Esophagus muscularis mucosa (tissue), 4 donors: ENCODE results near the gene SNX9. TPM values are rescaled to one million over a fixed set of nuclear protein-coding genes. Genes with fewer than 3 reads are reported as not detected.
"Not testable (repeated sequence)": the region's sequence is repeated elsewhere in the genome, so short reads cannot be mapped to it uniquely, and the experiment has no call there.

ENCODE experiments used
- DNase-seq: peaks from one replicate; pipeline ENCODE4 v3.0.0-alpha.2; 2017; ENCODE audit errors: extremely low spot score
- H3K27ac ChIP-seq, 4 donors: fragments of 200-600 bp; sonication (generic); replicated peaks in 1 of 4; 1 replicate in 3 of 4; 2 replicates in 1 of 4; pipeline ENCODE4 v1.5.1; 2016 to 2019; ENCODE audit warnings: mild to moderate bottlenecking in 1 of 4
- H3K27me3 ChIP-seq, 4 donors: fragments of 200-600 bp; sonication (generic); one replicate each; pipeline versions ENCODE4 v1.5.1 to v1.6.0; 2016 to 2019
- H3K36me3 ChIP-seq, 4 donors: fragments of 200-600 bp; sonication (generic); one replicate each; pipeline ENCODE4 v1.5.1; 2016 to 2019
- H3K4me1 ChIP-seq, 4 donors: fragments of 200-600 bp; sonication (generic); one replicate each; pipeline ENCODE4 v1.5.1; 2016 to 2019
- H3K4me3 ChIP-seq, 4 donors: fragments of 200-600 bp; sonication (generic); 1 replicate in 2 of 4; 2 replicates in 2 of 4; pipeline ENCODE4 v1.5.1; 2016 to 2019; ENCODE audit warnings: mild to moderate bottlenecking in 4 of 4, moderate library complexity in 1 of 4
- H3K9me3 ChIP-seq, 4 donors: fragments of 200-600 bp; sonication (generic); 1 replicate in 3 of 4; 2 replicates in 1 of 4; pipeline ENCODE4 v1.5.1; 2016 to 2019
- EP300 ChIP-seq: sonication (generic); formaldehyde crosslinking; IDR thresholded peaks from one replicate; pipeline ENCODE4 v1.6.1; 2017; ENCODE audit warnings: antibody characterized with exemption
- POLR2A ChIP-seq: fragments of 450-650 bp; IDR thresholded peaks from one replicate; pipeline ENCODE4 v1.6.1; 2017; ENCODE audit warnings: antibody characterized with exemption, moderate library complexity, mild to moderate bottlenecking, low read depth
- POLR2AphosphoS5 ChIP-seq, 2 donors: sonication (generic); formaldehyde crosslinking; IDR thresholded peaks; one replicate each; pipeline ENCODE4 v1.6.1; 2017; ENCODE audit warnings: antibody characterized with exemption in 2 of 2
- WGBS: methylation state at CpG from one replicate; pipeline ENCODE4 v1.1.5; 2018; 5-methylcytosine and 5-hydroxymethylcytosine counted together
- intact Hi-C: fragments of 100-400 bp; cut with DNase I; formaldehyde crosslinking; loops from one replicate; pipeline ENCODE4 v1.15.1; 2023
- total RNA-seq, 4 donors: library from RNA; depleted of rRNA; stranded (reverse); fragments of >200 nt; gene quantifications; one replicate each; pipeline versions ENCODE4 v1.1.0 to v1.2.1, GENCODE V29; 2016
- TF ChIP-seq, protein P1 (sequence below), 3 experiments: fragments of 200-600 bp in 2 of 3; fragments of 450-650 bp in 1 of 3; sonication (generic) in 2 of 3; IDR thresholded peaks; one replicate each; pipeline ENCODE4 v1.5.1; 2017 to 2019; ENCODE audit warnings: antibody characterized with exemption in 3 of 3, mild to moderate bottlenecking in 2 of 3, moderate library complexity in 1 of 3

The SNX9 gene
- total RNA-seq, 4 donors from 2014 or later: 78.1 to 94.7 (median 85.1) TPM

DNA sequence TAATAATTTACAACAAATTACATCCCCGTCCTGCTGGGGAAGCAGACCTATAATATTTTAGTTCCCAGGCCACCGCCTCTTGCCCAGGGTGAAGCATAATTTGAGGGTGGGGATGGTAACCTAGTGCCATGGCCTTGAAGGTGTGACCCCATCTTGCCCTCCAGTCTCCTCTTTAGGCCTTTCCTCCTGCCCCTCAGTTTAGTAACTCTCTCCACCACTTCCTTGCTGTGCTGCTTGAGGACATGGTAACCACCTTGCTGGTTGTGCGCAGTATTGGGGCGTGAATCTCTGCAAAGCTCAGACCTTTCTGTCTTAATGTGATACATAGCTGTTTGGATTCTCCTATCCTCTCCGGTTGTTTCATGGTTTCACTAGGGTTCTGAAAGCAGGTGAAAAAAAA lies 16.6 kb downstream of the SNX9 start:
- WGBS: 95% methylated on average over 5 of the region's 5 CpGs
- peaks cover 36 to 81% (median 64%) of the 10 kb centered on the region in 4 donors for H3K4me1 ChIP-seq

DNA sequence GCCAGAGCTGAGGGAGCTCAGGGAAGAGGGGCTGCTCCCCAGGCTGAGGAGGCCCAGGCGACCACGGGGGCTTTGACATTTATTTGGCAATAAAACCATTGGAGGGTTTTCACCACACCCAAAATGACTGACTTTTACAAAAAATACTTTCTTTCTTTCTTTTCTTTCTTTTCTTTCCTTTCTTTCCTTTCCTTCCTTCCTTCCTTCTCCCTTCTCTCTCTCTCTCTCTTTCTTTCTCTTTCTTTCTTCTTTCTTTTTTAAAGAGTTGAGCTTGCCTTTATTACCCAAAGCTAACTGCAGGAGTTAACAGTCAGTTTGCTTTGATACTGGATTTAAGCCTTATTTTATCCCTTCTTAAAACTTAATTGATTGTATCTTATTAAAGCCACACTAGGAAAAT lies 17.2 kb downstream of the SNX9 start:
- TF ChIP-seq POLR2AphosphoS5 (IDR thresholded peaks at IDR 0.05) (no peak), POLR2A (no peak), EP300 (no peak)
- TF ChIP-seq, protein P1, sequence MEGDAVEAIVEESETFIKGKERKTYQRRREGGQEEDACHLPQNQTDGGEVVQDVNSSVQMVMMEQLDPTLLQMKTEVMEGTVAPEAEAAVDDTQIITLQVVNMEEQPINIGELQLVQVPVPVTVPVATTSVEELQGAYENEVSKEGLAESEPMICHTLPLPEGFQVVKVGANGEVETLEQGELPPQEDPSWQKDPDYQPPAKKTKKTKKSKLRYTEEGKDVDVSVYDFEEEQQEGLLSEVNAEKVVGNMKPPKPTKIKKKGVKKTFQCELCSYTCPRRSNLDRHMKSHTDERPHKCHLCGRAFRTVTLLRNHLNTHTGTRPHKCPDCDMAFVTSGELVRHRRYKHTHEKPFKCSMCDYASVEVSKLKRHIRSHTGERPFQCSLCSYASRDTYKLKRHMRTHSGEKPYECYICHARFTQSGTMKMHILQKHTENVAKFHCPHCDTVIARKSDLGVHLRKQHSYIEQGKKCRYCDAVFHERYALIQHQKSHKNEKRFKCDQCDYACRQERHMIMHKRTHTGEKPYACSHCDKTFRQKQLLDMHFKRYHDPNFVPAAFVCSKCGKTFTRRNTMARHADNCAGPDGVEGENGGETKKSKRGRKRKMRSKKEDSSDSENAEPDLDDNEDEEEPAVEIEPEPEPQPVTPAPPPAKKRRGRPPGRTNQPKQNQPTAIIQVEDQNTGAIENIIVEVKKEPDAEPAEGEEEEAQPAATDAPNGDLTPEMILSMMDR (IDR thresholded peaks at IDR 0.05): no peak
- Histone ChIP-seq H3K36me3 (no peaks in the 10 kb centered on the region), H3K27me3 (no peaks in the 10 kb centered on the region), H3K27ac (no peak overlapping the region), H3K4me1 (peaks cover 39 to 83% (median 63%) of the 10 kb centered on the region in 4 donors), H3K4me3 (no peak overlapping the region), H3K9me3 (no peaks in the 10 kb centered on the region)
- intact Hi-C loops: no loop called here
- no peak for DNase-seq
- 62% methylated on average over 2 of the region's 2 CpGs for WGBS

More for the DNA sequence above, 16.6 kb downstream of the SNX9 start:
- DNase-seq: no peak
- Histone ChIP-seq H3K36me3 (no peaks in the 10 kb centered on the region), H3K9me3 (no peaks in the 10 kb centered on the region), H3K4me3 (no peak overlapping the region), H3K27me3 (no peaks in the 10 kb centered on the region), H3K27ac (no peak overlapping the region)
- TF ChIP-seq EP300 (no peak), POLR2A (no peak), POLR2AphosphoS5 (IDR thresholded peaks at IDR 0.05) (no peak)
- TF ChIP-seq, protein P1 (IDR thresholded peaks at IDR 0.05): no peak
- intact Hi-C loops: no loop called here

DNA sequence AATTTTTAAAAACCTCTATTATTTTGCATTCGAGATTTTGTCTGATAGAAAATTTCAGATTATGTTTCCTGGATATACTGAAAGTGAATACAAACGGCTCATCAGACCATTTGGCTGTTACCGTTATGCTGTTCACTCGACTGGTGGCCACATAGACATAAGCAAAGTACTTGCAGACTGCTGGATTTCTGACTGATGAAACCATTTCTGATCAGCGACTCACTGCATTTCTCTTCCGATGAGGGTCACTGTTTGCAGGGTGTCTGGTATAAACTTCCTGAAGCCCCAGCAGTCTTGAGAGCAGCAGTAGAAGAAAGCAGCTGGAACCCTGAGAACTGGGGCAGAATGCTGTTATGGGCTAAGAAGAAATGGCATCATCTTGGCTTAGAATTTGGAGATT lies 17.7 kb downstream of the SNX9 start:
- H3K4me1 ChIP-seq: peaks cover 44 to 84% (median 68%) of the 10 kb centered on the region in 4 donors
- 65% methylated on average over 6 of the region's 6 CpGs for WGBS
- H3K36me3 ChIP-seq: no peaks in the 10 kb centered on the region
- H3K27ac ChIP-seq: no peak overlapping the region
- intact Hi-C loops: no loop called here
- H3K27me3 ChIP-seq: no peaks in the 10 kb centered on the region
- no peaks in the 10 kb centered on the region for H3K9me3 ChIP-seq
- no peak for DNase-seq
- TF ChIP-seq, protein P1 (IDR thresholded peaks at IDR 0.05): no peak
- TF ChIP-seq POLR2AphosphoS5 (IDR thresholded peaks at IDR 0.05): no peak
- TF ChIP-seq POLR2A: no peak
- no peak for TF ChIP-seq EP300
- H3K4me3 ChIP-seq: no peak overlapping the region

DNA sequence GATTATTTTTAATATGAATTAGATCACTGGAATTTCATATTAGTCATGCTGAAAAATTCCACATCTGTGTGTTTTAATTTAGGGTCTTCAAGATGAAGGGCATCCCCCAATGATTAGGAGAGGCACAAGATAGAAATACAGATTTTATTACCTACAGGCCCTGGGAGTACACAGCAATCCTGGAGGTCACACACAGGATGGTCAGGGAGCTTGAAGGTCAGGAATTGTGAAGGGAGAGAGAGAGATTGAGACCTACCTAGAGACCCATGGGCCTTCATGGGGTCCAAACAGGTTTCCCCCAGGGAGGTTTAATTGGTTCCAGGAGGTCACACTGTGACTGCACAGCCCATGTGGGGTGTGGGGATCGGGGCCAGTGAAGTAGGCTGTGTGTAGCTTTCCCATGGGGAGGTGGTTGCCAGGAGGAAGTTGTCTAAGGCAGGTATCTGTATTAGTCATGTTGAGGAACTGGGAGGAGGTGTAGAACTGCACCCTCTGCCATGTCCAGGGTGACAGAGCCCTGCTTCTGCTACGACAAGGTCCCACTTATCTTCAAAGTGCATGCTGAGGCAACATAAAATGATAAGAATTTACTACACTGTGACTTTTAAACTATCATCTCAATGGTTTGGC lies 18.3 kb downstream of the SNX9 start:
- no peak overlapping the region for H3K27ac ChIP-seq
- H3K27me3 ChIP-seq: no peaks in the 10 kb centered on the region
- H3K9me3 ChIP-seq: no peaks in the 10 kb centered on the region
- H3K36me3 ChIP-seq: no peaks in the 10 kb centered on the region
- intact Hi-C loops: no loop called here
- no peak overlapping the region for H3K4me3 ChIP-seq
- TF ChIP-seq EP300: no peak
- TF ChIP-seq, protein P1 (IDR thresholded peaks at IDR 0.05): no peak
- no peak for TF ChIP-seq POLR2A
- TF ChIP-seq POLR2AphosphoS5 (IDR thresholded peaks at IDR 0.05): no peak
- H3K4me1 ChIP-seq: peaks cover 49 to 85% (median 73%) of the 10 kb centered on the region in 4 donors
- no peak for DNase-seq
- WGBS: 74% methylated on average over 2 of the region's 2 CpGs

DNA sequence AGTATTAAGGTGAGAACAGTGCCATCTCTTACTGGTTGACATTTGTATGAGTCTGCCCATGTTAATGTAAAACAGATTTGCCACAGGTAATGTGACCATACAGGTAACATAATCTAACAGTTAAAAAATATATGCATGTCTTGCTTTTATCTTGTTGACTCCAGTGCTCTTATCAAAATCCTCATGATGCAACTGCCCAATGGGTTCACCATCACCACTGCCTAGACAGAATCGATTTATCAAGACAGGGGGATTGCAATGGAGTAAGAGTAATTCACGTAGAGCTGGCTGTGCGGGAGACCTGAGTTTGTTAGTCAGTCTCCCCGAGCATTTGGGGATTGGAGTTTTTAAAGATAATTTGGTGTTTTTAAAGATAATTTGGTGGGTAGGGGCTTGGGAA lies 19.2 kb downstream of the SNX9 start:
- no peak for DNase-seq
- no peak overlapping the region for H3K27ac ChIP-seq
- WGBS: 97% methylated on average over 4 of the region's 4 CpGs
- TF ChIP-seq POLR2A (no peak), EP300 (no peak)
- no peaks in the 10 kb centered on the region for H3K27me3 ChIP-seq
- intact Hi-C loops: no loop called here
- H3K9me3 ChIP-seq: no peaks in the 10 kb centered on the region
- H3K36me3 ChIP-seq: no peaks in the 10 kb centered on the region
- H3K4me3 ChIP-seq: no peak overlapping the region
- peaks cover 50 to 94% (median 82%) of the 10 kb centered on the region in 4 donors for H3K4me1 ChIP-seq

DNA sequence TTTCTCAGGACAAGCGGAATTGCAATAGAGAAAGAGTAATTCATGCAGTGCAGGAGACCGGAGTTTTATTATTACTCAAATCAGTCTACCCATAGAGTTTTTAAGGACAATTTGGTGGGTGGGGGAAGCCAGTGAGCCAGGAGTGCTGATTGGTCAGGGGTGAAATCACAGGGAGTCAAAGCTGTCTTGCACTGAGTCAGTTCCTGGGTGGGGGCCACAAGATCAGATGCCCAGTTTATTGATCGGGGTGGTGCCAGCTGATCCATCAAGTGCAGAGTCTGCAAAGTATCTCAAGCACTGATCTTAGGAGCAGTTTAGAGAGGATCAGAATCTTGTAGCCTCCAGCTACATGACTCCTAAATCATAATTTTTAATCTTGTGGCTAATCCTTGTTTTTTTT lies 21.1 kb downstream of the SNX9 start:
- H3K27ac ChIP-seq, H3K27me3 ChIP-seq, intact Hi-C loops, H3K4me3 ChIP-seq, H3K36me3 ChIP-seq, H3K9me3 ChIP-seq, DNase-seq: not testable (repeated sequence)
- H3K4me1 ChIP-seq: peaks cover 63 to 95% (median 82%) of the 10 kb centered on the region in 4 donors
- WGBS: 88% methylated on average over 3 of the region's 3 CpGs
